OCI-LY1 (cell line): ENCODE data around the gene CLEC16A.
"Not testable (repeated sequence)": the region's sequence is repeated elsewhere in the genome, so short reads cannot be mapped to it uniquely, and the experiment has no call there.

Source experiments
- H2AFZ ChIP-seq: fragments of 200-600 bp; sonication (generic), shearing (Covaris generic); 2 replicates; pipeline ENCODE4 v1.6.0; 2014; ENCODE audit warnings: antibody characterized with exemption, mild to moderate bottlenecking, low read length
- H3F3A ChIP-seq: fragments of 200-600 bp; sonication (generic), shearing (Covaris generic); 2 replicates; pipeline ENCODE4 v1.6.0; 2014; ENCODE audit warnings: mild to moderate bottlenecking, antibody characterized with exemption, low read length, moderate library complexity; ENCODE audit not compliant: insufficient read depth
- H3K27ac ChIP-seq: fragments of 200-600 bp; sonication (generic); 2 replicates; pipeline ENCODE4 v1.5.1; 2014; ENCODE audit warnings: low read length, mixed run types, mild to moderate bottlenecking, low read depth; ENCODE audit not compliant: poor library complexity, severe bottlenecking
- H3K27me3 ChIP-seq: fragments of 200-600 bp; sonication (generic); 2 replicates; pipeline ENCODE4 v1.6.0; 2014; ENCODE audit warnings: antibody characterized with exemption, mild to moderate bottlenecking, low read length, moderate library complexity; ENCODE audit not compliant: insufficient read depth
- H3K36me3 ChIP-seq: fragments of 200-600 bp; sonication (generic); 2 replicates; pipeline ENCODE4 v1.6.1; 2014; ENCODE audit warnings: mild to moderate bottlenecking, antibody characterized with exemption, low read length, moderate library complexity, mixed read lengths; ENCODE audit not compliant: insufficient read depth
- H3K4me1 ChIP-seq: fragments of 200-600 bp; sonication (generic); 2 replicates; pipeline ENCODE4 v1.5.1; 2014; ENCODE audit warnings: mild to moderate bottlenecking, low read length, moderate library complexity; ENCODE audit not compliant: insufficient read depth, severe bottlenecking
- H3K4me2 ChIP-seq: fragments of 200-600 bp; sonication (generic), shearing (Covaris generic); 2 replicates; pipeline ENCODE4 v1.6.1; 2014; ENCODE audit warnings: low read length
- H3K4me3 ChIP-seq: fragments of 200-600 bp; sonication (generic); 2 replicates; pipeline ENCODE4 v1.5.1; 2014; ENCODE audit warnings: low read length, low read depth, mild to moderate bottlenecking, mixed read lengths; ENCODE audit not compliant: poor library complexity, severe bottlenecking
- H3K79me2 ChIP-seq: fragments of 200-600 bp; shearing (Covaris generic); 2 replicates; pipeline ENCODE4 v1.6.1; 2016; ENCODE audit warnings: mixed run types, low read length, mixed read lengths; ENCODE audit not compliant: insufficient read depth
- H3K9ac ChIP-seq: fragments of 200-600 bp; sonication (generic), shearing (Covaris generic); 2 replicates; pipeline ENCODE4 v1.6.1; 2014; ENCODE audit warnings: mild to moderate bottlenecking, low read length, mixed read lengths
- H3K9me2 ChIP-seq: fragments of 200-600 bp; sonication (generic), shearing (Covaris generic); 2 replicates; pipeline ENCODE4 v1.6.1; 2014; ENCODE audit warnings: low read depth, mild to moderate bottlenecking, low read length, mixed read lengths
- H3K9me3 ChIP-seq: fragments of 200-600 bp; shearing (Covaris generic); 2 replicates; pipeline ENCODE4 v1.6.1; 2014; ENCODE audit warnings: low read length, mixed read lengths
- H4K20me1 ChIP-seq: fragments of 200-600 bp; sonication (generic), shearing (Covaris generic); 2 replicates; pipeline ENCODE4 v1.6.0; 2016; ENCODE audit warnings: mild to moderate bottlenecking, low read length; ENCODE audit not compliant: insufficient read depth
- EZH2 ChIP-seq: fragments of 200-600 bp; sonication (generic), shearing (Covaris generic); IDR thresholded peaks from 2 replicates; pipeline ENCODE4 v1.8.0; 2017; ENCODE audit warnings: borderline replicate concordance, mixed run types, mild to moderate bottlenecking, antibody characterized with exemption, low read length, moderate library complexity, mixed read lengths
- TF ChIP-seq, protein P1 (sequence below): fragments of 200-600 bp; sonication (generic), shearing (Covaris generic); IDR thresholded peaks from 2 replicates; pipeline ENCODE4 v1.5.1; 2017; ENCODE audit warnings: mild to moderate bottlenecking, antibody characterized with exemption, low read length, moderate library complexity, mixed read lengths

CLEC16A gene

DNA sequence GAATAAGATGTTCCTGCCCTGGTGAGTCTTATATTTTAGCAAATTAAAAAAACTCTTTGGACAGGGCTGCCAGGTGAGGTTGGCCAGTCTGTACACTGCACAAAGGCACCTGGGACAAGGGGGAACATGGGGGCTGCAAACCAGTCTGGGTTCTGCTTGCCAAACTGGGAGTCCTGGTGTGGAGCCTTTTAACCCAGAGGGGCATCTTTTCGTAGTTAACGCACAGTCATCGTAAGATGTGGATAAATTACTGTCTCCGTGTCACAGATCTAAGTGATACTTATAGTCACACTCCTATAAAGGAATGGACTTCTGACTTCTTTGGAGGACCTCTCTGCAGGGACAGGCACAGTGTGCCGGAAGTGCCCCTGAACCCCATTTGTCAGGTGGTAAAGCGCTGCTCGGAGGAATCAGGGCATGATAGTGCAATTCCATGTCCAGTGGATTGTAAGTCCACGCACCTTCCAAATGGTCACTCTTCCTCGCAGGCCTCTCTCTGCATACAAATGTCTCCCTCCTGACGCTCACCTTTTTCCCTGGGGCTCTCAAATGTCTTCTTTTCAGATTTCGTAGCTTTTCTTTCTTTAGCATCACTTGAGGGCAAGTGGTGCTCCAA is 16.8 kb upstream of the CLEC16A start:
- H3K4me2 ChIP-seq, result no peak overlapping the region
- no peaks in the 10 kb centered on the region for H4K20me1 ChIP-seq
- no peaks in the 10 kb centered on the region for H3K79me2 ChIP-seq
- H3F3A ChIP-seq, result no peaks in the 10 kb centered on the region
- no peaks in the 10 kb centered on the region for H3K9me2 ChIP-seq
- peaks cover 34% of the 10 kb centered on the region for H3K36me3 ChIP-seq
- H3K4me1 ChIP-seq, result no peaks in the 10 kb centered on the region
- no peak overlapping the region for H3K4me3 ChIP-seq
- no peak overlapping the region for H2AFZ ChIP-seq
- no peaks in the 10 kb centered on the region for H3K9me3 ChIP-seq
- H3K9ac ChIP-seq, result no peak overlapping the region
- no peak for TF ChIP-seq EZH2
- TF ChIP-seq, protein P1, sequence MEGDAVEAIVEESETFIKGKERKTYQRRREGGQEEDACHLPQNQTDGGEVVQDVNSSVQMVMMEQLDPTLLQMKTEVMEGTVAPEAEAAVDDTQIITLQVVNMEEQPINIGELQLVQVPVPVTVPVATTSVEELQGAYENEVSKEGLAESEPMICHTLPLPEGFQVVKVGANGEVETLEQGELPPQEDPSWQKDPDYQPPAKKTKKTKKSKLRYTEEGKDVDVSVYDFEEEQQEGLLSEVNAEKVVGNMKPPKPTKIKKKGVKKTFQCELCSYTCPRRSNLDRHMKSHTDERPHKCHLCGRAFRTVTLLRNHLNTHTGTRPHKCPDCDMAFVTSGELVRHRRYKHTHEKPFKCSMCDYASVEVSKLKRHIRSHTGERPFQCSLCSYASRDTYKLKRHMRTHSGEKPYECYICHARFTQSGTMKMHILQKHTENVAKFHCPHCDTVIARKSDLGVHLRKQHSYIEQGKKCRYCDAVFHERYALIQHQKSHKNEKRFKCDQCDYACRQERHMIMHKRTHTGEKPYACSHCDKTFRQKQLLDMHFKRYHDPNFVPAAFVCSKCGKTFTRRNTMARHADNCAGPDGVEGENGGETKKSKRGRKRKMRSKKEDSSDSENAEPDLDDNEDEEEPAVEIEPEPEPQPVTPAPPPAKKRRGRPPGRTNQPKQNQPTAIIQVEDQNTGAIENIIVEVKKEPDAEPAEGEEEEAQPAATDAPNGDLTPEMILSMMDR, result no peak
- no peak overlapping the region for H3K27ac ChIP-seq
- peaks cover 4% of the 10 kb centered on the region for H3K27me3 ChIP-seq

DNA sequence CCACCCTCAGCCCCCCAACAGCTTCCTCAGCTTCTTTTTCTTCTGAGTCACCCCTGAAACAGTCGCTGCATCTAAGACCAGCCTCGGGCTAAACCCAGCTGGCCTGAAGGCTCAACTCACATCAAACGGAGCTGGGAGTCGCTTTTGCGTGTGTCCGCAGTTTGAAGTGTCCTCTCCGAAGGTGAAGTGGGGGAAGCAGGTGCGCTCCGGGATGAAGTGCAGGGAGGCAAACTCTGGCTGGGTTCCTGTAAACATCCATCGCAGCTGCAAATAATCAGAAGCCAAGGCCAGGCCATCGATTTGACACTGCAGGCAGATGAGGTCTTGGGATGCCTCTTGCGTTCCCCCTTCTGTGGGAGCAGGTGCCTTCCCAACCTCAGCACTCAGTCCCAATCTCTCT is 15.3 kb upstream of the CLEC16A start:
- peaks cover 32% of the 10 kb centered on the region for H3K36me3 ChIP-seq
- not testable (repeated sequence) for H3K4me3 ChIP-seq

DNA sequence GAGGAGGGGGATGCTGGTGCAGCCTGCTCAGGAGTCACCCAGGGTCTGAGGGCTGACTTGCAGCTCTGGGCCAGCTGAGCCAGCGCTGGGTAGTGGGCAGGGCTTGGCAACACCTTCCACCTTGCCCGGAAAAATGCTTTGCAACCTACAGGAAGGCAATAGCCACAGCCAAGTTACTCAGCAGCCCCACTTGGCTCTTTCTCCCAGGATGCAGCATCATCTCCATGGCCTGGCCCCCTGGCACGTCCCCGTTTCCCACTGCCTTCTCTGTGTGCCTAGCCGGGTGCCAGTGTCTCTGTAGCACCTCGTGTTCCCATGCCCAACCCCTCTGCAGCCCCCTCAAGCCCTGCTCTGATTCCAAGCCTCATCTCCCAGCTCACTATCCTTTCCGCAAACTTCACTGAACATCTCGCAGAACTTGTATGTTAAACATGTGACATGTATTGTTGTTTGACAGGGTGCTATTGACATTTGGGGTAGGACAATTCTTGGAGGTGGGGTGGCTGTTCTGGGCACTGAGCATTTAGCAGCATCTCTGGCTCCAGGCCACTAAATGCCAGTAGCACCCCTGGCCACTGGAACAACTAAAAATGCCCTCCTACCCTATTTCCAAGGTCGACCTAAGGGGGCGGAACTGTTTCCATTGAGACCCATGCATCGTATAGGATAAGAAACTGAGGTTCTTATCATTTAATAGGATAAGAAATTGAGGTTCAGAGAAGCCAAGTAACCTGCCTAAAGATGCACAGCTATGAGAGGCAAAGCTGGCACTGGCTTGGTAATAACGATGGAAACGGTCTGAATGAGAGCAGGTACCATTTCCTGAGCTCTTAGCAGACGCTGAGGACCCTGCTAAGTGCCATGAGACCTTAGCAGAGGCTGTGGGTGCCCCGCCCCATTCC is 14.3 kb upstream of the CLEC16A start:
- H3K36me3 ChIP-seq, result peaks cover 22% of the 10 kb centered on the region
- no peaks in the 10 kb centered on the region for H3K4me1 ChIP-seq
- no peaks in the 10 kb centered on the region for H3K79me2 ChIP-seq
- H3K9ac ChIP-seq, result no peak overlapping the region
- H3K27ac ChIP-seq, result no peak overlapping the region
- H3K27me3 ChIP-seq, result peaks cover 4% of the 10 kb centered on the region
- H4K20me1 ChIP-seq, result no peaks in the 10 kb centered on the region
- H3K9me2 ChIP-seq, result no peaks in the 10 kb centered on the region
- no peaks in the 10 kb centered on the region for H3K9me3 ChIP-seq
- H3K4me2 ChIP-seq, result no peak overlapping the region
- H2AFZ ChIP-seq, result no peak overlapping the region
- no peak overlapping the region for H3K4me3 ChIP-seq
- H3F3A ChIP-seq, result no peaks in the 10 kb centered on the region
- no peak for TF ChIP-seq EZH2
- TF ChIP-seq, protein P1, result no peak

More for the DNA sequence above, 15.3 kb upstream of the CLEC16A start:
- not testable (repeated sequence) for H3K9me3 ChIP-seq, H3K9me2 ChIP-seq, H3K4me2 ChIP-seq, H3K27me3 ChIP-seq, H3K27ac ChIP-seq, H2AFZ ChIP-seq, H3K9ac ChIP-seq, H3K79me2 ChIP-seq, H3K4me1 ChIP-seq, H3F3A ChIP-seq, H4K20me1 ChIP-seq

DNA sequence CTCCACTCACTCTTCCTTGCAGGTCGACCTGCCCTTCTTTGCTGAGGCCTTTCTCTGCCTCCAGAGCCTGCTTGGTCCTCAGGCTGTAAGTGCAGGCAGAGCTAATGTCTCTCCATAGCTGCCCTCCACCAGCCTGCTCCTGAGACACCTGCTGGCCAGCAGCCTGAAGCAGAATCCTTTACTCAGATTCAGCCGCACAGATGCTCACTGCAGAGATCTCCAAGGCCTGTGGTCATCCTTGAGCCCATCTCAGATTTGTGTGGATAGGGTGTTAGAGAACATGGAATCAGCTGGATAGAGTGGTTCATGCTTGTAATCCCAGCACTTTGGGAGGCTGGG is 13.6 kb upstream of the CLEC16A start:
- Histone ChIP-seq H3K4me3 (no peak overlapping the region), H3K4me1 (no peaks in the 10 kb centered on the region), H3K79me2 (no peaks in the 10 kb centered on the region), H3K9ac (no peak overlapping the region), H3K9me2 (no peaks in the 10 kb centered on the region), H4K20me1 (no peaks in the 10 kb centered on the region), H3K4me2 (no peak overlapping the region), H2AFZ (no peak overlapping the region), H3F3A (no peaks in the 10 kb centered on the region), H3K36me3 (peaks cover 17% of the 10 kb centered on the region), H3K9me3 (no peaks in the 10 kb centered on the region), H3K27ac (no peak overlapping the region), H3K27me3 (peaks cover 4% of the 10 kb centered on the region)
- TF ChIP-seq, protein P1, result peak; percentile 40; the same call in 1 of the 2 replicates
- TF ChIP-seq EZH2, result no peak
